DOHH2 (cell line): ENCODE measurements around the gene IFNA16.

ENCODE experiments used
- H3F3A ChIP-seq: fragments of 200-600 bp; sonication (generic), shearing (Covaris generic); 2 replicates; pipeline ENCODE4 v1.6.0; 2016; ENCODE audit warnings: antibody characterized with exemption, mild to moderate bottlenecking; ENCODE audit not compliant: control insufficient read depth, insufficient read depth
- H3K27ac ChIP-seq: fragments of 200-600 bp; sonication (generic); 2 replicates; pipeline ENCODE4 v1.5.1; 2014; ENCODE audit warnings: low read depth, mild to moderate bottlenecking, low read length, moderate library complexity
- H3K27me3 ChIP-seq: fragments of 200-600 bp; sonication (generic); 2 replicates; pipeline ENCODE4 v1.6.1; 2014; ENCODE audit warnings: mild to moderate bottlenecking, low read length, mixed read lengths; ENCODE audit not compliant: control insufficient read depth
- H3K36me3 ChIP-seq: fragments of 200-600 bp; sonication (generic); 2 replicates; pipeline ENCODE4 v1.6.1; 2014; ENCODE audit warnings: mild to moderate bottlenecking, low read length, moderate library complexity, mixed read lengths; ENCODE audit not compliant: control insufficient read depth
- H3K4me1 ChIP-seq: fragments of 200-600 bp; sonication (generic); 2 replicates; pipeline ENCODE4 v1.6.1; 2014; ENCODE audit warnings: mild to moderate bottlenecking, low read length, mixed read lengths; ENCODE audit not compliant: control insufficient read depth
- H3K4me2 ChIP-seq: fragments of 200-600 bp; sonication (generic); 2 replicates; pipeline ENCODE4 v1.6.0; 2014; ENCODE audit warnings: mild to moderate bottlenecking, low read length, moderate library complexity
- H3K4me3 ChIP-seq: fragments of 200-600 bp; sonication (generic); 2 replicates; pipeline ENCODE4 v1.5.1; 2014; ENCODE audit warnings: mild to moderate bottlenecking, low read length, mixed read lengths
- H3K79me2 ChIP-seq: fragments of 200-600 bp; sonication (generic); 2 replicates; pipeline ENCODE4 v1.6.1; 2014; ENCODE audit warnings: mild to moderate bottlenecking, low read length, mixed read lengths; ENCODE audit not compliant: control insufficient read depth
- H3K9me2 ChIP-seq: fragments of 200-600 bp; sonication (generic); replicated peaks from 2 replicates; pipeline ENCODE4 v1.6.1; 2014; ENCODE audit warnings: mild to moderate bottlenecking, low read length, mixed read lengths; ENCODE audit not compliant: control insufficient read depth
- H3K9me3 ChIP-seq: fragments of 200-600 bp; sonication (generic); 2 replicates; pipeline ENCODE4 v1.6.1; 2014; ENCODE audit warnings: antibody characterized with exemption, low read length, mixed read lengths; ENCODE audit not compliant: control insufficient read depth, insufficient read depth
- H4K20me1 ChIP-seq: fragments of 200-600 bp; sonication (generic); 2 replicates; pipeline ENCODE4 v1.6.0; 2014; ENCODE audit warnings: low read depth, mild to moderate bottlenecking, antibody characterized with exemption, low read length, moderate library complexity; ENCODE audit not compliant: control insufficient read depth, insufficient read depth
- EZH2phosphoT487 ChIP-seq: fragments of 200-600 bp; sonication (generic); IDR thresholded peaks from 2 replicates; pipeline ENCODE4 v1.6.1; 2017; ENCODE audit warnings: borderline replicate concordance, mild to moderate bottlenecking, antibody characterized with exemption, low read length, moderate library complexity, mixed read lengths
- TF ChIP-seq, protein P1 (sequence below): fragments of 200-600 bp; sonication (generic); IDR thresholded peaks from one replicate; pipeline ENCODE4 v1.5.1; 2014; ENCODE audit warnings: antibody characterized with exemption, mild to moderate bottlenecking, low read depth, low read length; ENCODE audit not compliant: poor library complexity, severe bottlenecking

IFNA16 gene

GRCh38 chr9:21234153-21234687, 17.1 kb upstream of the IFNA16 start:
- H3K9me2 ChIP-seq, result no peaks in the 10 kb centered on the region
- no peak overlapping the region for H3K27ac ChIP-seq
- TF ChIP-seq, protein P1, sequence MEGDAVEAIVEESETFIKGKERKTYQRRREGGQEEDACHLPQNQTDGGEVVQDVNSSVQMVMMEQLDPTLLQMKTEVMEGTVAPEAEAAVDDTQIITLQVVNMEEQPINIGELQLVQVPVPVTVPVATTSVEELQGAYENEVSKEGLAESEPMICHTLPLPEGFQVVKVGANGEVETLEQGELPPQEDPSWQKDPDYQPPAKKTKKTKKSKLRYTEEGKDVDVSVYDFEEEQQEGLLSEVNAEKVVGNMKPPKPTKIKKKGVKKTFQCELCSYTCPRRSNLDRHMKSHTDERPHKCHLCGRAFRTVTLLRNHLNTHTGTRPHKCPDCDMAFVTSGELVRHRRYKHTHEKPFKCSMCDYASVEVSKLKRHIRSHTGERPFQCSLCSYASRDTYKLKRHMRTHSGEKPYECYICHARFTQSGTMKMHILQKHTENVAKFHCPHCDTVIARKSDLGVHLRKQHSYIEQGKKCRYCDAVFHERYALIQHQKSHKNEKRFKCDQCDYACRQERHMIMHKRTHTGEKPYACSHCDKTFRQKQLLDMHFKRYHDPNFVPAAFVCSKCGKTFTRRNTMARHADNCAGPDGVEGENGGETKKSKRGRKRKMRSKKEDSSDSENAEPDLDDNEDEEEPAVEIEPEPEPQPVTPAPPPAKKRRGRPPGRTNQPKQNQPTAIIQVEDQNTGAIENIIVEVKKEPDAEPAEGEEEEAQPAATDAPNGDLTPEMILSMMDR, result no peak
- no peak for TF ChIP-seq EZH2phosphoT487
- H4K20me1 ChIP-seq, result no peaks in the 10 kb centered on the region
- H3K4me3 ChIP-seq, result no peak overlapping the region
- H3K27me3 ChIP-seq, result peaks cover 2% of the 10 kb centered on the region; the same call in 1 of the 2 replicates
- no peak overlapping the region for H3K4me2 ChIP-seq
- no peaks in the 10 kb centered on the region for H3F3A ChIP-seq
- H3K79me2 ChIP-seq, result no peaks in the 10 kb centered on the region
- H3K36me3 ChIP-seq, result no peaks in the 10 kb centered on the region
- H3K9me3 ChIP-seq, result no peaks in the 10 kb centered on the region
- H3K4me1 ChIP-seq, result 0 out of 2 replicates have a peak, but pooled peaks cover 3% of the 10 kb centered on the region

- H3K4me2 ChIP-seq, result no peak overlapping the region
- TF ChIP-seq, protein P1, result no peak
- no peak for TF ChIP-seq EZH2phosphoT487
- 0 out of 2 replicates have a peak, but pooled peaks cover 3% of the 10 kb centered on the region for H3K4me1 ChIP-seq
- H3K9me3 ChIP-seq, result no peaks in the 10 kb centered on the region
- no peaks in the 10 kb centered on the region for H3K79me2 ChIP-seq
- H3K4me3 ChIP-seq, result no peak overlapping the region
- peaks cover 2% of the 10 kb centered on the region; the same call in 1 of the 2 replicates for H3K27me3 ChIP-seq
- H3K27ac ChIP-seq, result no peak overlapping the region
- no peaks in the 10 kb centered on the region for H3K36me3 ChIP-seq
- H3K9me2 ChIP-seq, result no peaks in the 10 kb centered on the region
- no peaks in the 10 kb centered on the region for H3F3A ChIP-seq
- no peaks in the 10 kb centered on the region for H4K20me1 ChIP-seq
Observed at GRCh38 chr9:21233258-21233657, 16.1 kb upstream of the IFNA16 start.

- TF ChIP-seq EZH2phosphoT487, result no peak
- TF ChIP-seq, protein P1, result no peak
- no peak within 1 kb of the TSS for H3K27ac ChIP-seq
- no peaks in the 10 kb centered on the region for H3K27me3 ChIP-seq
- H3K9me2 ChIP-seq, result no peaks in the 10 kb centered on the region
- no peaks in the 10 kb centered on the region for H4K20me1 ChIP-seq
- H3K4me3 ChIP-seq, result no peak within 1 kb of the TSS
- H3F3A ChIP-seq, result no peaks in the 10 kb centered on the region
- H3K4me2 ChIP-seq, result no peak within 1 kb of the TSS
- no peaks in the 10 kb centered on the region for H3K36me3 ChIP-seq
- H3K4me1 ChIP-seq, result no peaks in the 10 kb centered on the region
- H3K9me3 ChIP-seq, result no peaks in the 10 kb centered on the region
- no peaks in the 10 kb centered on the region for H3K79me2 ChIP-seq
Observed at GRCh38 chr9:21228122-21228521, 11.0 kb upstream of the IFNA16 start, which contains the start of gene IFNA17. Gene IFNA17, minus strand, starts transcription at chr9:21228222. Its CDS starts 49 bp downstream, at chr9:21228173.
